Neural progenitor cell (in vitro differentiated cells): ENCODE data around the gene TSC2.

Experiments
- CTCF ChIP-seq: fragments of 200-600 bp; sonication (generic); IDR thresholded peaks from 2 replicates; pipeline ENCODE4 v1.5.1; 2017; ENCODE audit warnings: antibody characterized with exemption, mild to moderate bottlenecking
- EZH2 ChIP-seq: fragments of 200-600 bp; sonication (generic); IDR thresholded peaks from 2 replicates; pipeline ENCODE4 v1.6.1; 2017; ENCODE audit warnings: antibody characterized with exemption, mild to moderate bottlenecking, moderate library complexity
- EZH2phosphoT487 ChIP-seq: fragments of 200-600 bp; sonication (generic); IDR thresholded peaks from 2 replicates; pipeline ENCODE4 v1.6.1; 2017; ENCODE audit warnings: antibody characterized with exemption

- TF ChIP-seq CTCF (no peak), EZH2 (no peak), EZH2phosphoT487 (no peak)
Observed at GRCh38 chr16:2061526-2061925, 13.7 kb downstream of the TSC2 start.
